NCI-H2107 treated with DMSO at 0.1 percent for 48 hours (cell line): ENCODE results near the gene SCAPER.
"Not testable (repeated sequence)": the region's sequence is repeated elsewhere in the genome, so short reads cannot be mapped to it uniquely, and the experiment has no call there.

ENCODE experiments used
- DNase-seq: peaks from one replicate; lab custom pipeline; 2025; ENCODE audit not compliant: unreplicated experiment; lab: John Stamatoyannopoulos, UW

SCAPER gene

DNA sequence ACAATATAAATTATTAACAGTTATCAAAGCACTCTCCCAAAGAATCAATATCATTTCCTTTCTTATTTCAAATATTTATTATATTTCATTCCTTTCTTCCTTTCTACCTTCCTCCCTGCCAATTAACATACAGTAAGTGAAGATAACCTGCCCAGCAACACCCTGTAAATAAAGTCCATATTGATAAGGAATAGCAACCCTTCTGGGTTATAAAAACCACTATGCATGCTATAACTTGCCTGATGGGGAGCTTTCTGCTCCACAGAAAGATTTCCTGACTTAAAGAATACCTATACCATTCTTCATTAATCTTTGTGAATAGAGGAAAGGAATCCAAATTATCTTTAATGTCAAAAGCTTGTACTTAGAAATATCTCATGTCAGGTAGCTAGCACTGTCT is 402.0 kb downstream of the SCAPER start:
- DNase-seq: no peak

DNA sequence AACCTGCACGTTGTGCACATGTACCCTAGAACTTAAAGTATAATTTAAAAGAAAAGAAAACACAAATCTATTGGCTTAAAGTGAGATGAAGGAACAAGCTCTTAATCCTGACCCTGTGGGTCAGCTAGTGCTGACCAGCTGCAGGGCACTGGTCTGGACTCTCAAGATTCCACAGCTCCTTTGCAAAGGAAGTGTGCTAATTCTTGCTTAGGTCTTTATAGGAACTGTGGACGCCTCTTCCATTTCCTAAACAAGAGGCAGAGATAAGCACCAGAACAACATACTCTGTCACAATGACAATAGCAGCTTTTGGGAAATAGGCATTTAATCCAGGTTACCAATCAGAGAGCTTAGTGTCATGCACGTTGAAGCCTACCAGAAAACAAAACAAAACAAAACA is 402.5 kb downstream of the SCAPER start:
- DNase-seq: no peak

DNA sequence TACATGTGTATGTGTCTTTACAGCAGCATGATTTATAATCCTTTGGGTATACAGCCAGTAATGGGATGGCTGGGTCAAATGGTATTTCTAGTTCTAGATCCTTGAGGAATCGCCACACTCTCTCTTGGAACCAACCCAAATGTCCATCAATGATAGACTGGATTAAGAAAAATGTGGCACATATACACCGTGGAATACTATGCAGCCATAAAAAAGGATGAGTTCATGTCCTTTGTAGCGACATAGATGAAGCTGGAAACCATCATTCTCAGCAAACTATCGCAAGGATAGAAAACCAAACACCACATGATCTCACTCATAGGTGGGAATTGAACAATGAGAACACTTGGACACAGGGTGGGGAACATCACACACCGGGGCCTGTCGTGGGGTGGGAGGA is 403.0 kb downstream of the SCAPER start:
- not testable (repeated sequence) for DNase-seq

DNA sequence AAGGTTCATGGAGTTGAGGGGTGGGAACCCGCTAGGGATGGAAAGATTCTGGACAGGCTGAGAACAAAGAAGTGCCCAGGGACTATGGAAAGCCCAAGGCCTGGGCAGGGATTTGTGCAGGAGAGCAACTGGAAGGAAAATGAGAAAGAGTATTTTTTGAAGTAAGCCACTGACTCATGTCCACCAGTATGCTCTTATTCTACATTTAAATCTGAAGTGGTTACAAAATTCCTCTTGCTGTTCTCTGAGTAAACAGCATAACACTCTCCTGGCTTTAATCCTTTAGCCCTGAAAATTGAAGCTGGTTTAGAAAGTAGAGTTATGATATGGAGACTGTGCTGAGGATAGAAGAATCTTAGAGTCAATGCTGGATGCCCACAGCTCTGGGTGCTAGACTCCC is 403.4 kb downstream of the SCAPER start:
- DNase-seq: no peak

DNA sequence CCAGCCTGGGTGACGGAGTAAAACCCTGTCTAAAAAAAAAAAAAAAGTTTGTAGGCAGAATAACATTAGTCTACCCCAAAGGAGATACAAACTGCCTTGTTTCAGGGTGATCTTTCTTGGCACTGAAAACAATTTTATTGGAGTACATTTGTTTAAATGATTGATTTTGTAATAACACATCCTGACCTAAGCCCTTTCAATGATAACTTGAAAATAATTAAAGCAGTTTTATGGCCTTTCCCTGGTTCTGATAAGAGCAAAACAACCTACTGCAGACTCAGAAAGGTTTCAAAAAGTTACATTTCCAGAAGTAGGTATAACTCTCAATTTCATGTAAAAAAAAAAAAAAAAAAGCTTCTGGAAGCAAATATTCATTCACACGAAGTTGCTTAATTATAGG is 404.1 kb downstream of the SCAPER start:
- DNase-seq: no peak

DNA sequence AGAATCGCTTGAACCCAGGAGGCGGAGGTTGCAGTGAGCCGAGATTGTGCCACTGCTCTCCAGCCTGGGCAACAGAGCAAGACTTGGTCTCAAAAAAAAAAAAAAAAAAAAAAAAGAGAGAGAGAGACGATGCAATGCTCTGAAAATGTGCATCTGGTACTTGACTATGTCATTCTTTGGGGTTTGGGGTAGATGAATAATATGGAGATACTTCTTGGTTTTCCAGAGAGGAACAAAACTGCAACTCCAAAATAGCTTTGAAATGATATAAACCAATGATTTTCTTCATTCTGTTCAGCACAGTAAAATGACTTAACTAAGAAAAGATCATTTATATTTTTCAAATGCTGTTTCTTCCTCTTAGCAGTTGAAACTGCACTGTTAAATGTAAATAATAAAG is 409.7 kb downstream of the SCAPER start:
- DNase-seq: no peak

DNA sequence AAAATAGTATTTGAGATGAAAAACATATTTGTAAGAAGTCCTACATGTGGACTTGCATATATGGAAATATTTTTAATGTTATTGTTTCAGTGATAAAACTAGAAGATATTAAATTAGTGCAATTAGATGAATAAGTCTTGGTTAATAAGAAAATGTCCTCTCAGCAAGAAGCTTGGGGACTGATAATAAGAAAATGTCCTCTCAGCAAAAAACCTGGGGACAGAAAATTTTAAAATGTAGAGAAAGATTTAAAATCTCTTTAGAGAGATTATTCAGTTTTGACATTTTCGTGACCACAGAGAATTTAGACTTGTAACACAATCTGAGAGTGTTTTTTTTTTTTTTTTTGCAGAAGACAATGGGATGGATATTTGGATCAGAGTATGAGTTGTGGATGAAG is 412.6 kb downstream of the SCAPER start:
- no peak for DNase-seq

DNA sequence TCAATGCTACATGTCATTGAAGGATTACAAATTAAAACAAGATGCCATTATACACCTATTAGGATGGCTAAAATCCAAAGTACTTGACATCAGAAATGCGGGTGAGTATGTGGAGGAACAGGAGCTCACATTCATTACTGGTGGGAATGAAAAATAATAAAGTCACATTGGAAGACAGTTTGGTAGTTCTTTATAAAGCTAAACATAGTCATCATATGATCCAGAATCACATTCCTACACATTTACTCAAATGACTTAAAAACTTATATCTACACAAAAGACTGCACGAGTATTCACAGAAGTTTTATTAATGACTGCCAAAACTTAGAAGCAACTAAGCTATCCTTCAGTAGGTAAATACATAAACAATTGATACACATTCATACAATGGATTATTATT is 421.4 kb downstream of the SCAPER start:
- no peak for DNase-seq

DNA sequence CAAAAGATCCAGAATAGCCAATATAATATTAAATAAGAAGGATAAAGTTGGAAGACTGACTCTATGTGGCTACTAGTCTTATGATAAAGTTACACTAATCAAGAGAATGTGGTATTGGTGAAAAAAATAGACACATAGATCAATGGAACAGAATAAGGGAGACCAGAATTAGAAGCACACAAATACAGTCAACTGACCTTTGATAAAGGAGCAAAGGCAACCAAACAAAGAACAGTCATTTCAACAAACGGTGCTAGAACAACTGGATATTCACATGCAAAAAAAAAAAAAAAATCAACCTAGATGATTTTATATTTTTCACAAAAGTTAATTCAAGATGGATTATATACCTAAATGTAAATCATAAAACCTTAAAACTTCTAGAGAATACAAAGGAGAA is 422.1 kb downstream of the SCAPER start:
- no peak for DNase-seq

DNA sequence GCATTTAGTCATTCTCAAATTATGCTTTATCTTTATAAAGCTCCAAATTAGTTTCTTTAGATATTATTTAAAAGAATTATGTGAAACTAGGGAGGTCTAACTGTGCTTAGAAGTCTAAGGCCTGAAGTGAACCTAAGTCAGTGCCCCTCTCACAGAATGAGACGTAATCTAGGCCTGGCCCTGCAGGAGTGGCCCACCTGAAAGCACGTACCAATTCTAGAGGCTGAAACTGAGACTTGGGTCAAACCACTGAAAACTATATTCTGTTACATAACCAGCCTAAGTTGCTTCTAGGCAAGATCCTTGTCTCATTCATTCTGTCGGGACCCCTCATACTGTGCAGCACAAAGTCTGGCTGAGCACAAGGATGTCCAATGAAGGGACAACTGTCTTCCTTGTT is 424.9 kb downstream of the SCAPER start:
- DNase-seq: no peak

DNA sequence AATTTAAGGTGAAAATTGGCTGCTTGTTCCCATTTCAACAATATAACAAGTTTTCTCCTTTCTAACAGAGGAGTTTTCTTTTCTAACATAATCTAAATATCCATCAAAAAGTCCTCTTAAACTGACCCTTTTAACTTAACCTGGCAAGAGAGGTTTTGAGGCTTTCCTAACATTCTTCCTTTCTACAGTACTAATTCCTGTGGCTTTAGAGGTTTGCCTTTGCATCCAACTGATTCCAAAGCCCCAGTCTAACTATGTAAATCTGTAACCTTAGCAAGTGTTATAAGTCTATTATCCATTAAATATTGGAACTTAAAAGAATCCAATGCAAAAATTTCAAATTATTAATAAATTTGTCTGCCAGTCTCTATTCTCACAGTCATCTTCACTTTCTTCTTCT is 434.4 kb downstream of the SCAPER start:
- no peak for DNase-seq

DNA sequence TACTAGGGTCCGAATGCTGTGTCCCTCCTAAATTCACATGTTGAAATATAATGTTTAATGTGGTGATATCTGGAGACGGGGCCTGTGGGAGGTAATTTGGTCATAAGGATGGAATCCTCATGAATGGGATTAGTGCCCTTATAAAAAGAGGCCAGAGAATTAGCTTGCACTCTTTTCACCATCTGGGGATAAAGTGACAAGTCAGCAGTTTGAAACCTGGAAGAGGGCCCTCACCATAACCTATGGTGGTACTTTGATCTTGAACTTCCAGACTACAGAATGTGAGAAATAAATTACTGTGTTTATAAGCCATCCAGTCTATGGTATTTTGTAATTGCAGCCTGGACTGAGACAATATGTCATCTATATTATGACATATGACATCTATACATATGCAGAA is 436.4 kb downstream of the SCAPER start:
- no peak for DNase-seq

DNA sequence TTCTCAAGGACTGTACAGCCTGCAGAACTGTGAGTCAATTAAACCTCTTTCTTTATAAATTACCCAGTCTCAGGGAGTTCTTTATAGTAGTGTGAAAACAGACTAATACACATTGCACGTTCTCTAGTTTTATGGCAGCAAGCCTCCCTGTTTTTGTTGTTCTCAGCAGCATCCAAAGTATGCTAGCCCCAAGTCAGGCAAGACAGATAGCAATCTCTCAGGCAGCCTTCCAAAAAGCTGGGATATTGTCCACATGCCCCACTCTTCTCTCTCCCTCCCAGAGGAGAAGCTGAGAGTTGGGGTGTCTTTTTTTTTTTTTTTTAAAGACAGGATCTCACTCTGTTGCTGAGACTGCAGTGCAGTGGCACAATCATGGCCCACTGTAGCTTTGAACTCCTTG is 438.0 kb downstream of the SCAPER start:
- DNase-seq: no peak

DNA sequence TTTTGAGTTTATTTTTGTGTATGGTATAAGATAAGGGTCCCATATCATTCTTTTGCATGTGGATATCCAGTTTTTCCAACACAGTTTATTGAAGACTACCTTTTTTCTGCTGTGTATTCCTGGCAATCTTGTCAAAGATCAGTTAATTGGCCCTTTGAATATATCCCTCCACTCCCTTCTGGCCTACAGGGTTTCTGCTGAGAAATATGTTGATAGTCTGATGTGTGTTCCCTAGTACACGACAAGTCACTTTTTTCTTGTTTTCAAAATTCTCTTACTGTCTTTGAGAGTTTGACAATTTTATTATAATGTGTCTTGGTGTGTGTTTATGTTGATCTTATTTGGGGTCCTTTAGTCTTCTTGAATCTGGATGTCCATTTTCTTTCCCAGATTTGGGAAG is 439.4 kb downstream of the SCAPER start:
- no peak for DNase-seq

DNA sequence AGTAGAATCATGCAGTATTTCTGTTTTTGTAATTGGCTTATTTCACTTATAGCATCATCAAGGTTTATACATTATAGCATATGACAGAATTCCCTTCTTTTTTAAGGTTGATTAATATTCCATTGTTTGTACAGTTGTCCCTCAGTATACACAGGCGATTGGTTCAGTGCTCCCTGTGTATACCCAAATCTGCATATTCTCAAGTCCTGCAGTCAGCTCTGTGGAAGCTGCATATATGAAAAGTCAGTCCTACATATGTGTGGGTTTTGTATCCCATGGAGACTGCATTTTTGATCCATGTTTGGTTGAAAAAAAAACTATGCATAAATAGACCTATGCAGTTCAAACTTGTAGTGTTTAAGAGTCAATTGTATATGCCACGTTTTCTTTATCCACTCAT is 440.9 kb downstream of the SCAPER start:
- no peak for DNase-seq

DNA sequence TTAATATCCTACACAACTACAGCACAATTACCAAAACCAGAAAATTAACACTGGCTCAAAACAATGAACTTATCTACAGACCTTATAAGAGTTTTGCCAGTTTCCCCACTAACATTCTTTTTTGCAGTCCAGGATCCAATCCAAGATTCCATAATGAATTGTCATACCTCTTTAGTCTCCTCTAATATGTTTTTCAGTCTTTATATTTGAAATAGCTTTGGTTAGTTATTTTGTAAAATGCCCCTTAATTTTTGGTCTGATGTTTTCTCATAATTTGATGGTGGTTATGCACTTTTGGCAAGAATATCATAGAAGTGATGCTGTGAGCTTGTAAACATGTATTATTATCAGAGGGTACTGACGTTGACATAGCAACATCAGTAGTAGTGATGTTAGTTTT is 444.3 kb downstream of the SCAPER start:
- no peak for DNase-seq

DNA sequence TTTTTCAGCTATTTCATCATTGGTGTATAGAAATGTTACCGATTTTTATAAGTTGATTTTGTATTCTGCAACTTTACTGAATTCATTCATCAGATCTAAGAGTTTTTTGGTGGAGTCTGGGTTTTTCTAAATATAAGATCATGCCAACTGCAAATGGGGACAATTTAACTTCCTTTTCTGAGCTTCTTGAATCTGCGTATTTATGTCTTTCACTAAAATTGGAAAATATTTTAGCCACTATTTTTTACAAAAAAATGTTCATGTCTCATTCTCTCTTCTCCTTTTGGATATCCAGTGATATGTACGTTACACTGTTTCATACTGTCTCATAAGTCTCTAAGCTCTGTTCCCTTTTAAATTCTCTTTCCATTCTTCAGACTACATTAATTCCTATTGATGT is 444.8 kb downstream of the SCAPER start:
- DNase-seq: no peak

DNA sequence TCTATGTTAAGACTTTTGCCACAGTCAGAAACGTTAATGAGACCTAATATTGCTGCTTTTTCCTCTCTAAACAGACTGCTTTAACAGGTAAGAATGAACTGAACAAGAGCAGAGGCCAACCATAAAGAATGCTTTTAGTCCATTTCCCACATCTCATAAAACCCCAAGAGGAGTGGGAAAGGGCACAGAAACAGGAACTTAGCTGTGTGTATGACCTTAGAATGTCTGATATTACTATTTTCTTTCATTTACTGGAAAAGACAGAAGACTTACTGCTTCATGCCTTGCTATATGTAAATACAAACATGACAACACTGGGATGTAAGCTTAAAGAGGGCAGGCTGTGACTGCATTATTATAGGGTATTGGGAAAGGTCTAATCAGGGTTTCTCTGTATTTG is 453.6 kb downstream of the SCAPER start:
- DNase-seq: no peak

DNA sequence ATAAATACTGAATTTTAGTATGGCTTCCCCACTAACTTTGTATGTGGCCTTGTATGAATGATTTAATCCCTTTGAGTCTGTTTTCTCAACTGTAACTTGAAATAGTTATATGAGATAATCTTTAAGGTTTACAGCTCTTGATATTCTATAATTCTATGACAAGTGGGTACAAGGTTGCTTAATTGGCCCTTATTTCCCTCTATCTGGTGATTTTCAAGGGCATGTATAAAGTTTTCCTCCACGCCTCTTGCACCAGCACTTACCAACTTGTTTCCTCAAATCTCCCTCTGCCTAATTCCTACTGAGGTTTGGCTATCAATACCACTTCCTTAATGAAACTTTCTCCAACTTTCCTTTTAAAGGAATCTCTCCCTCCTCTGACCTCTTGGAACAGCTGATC is 455.7 kb downstream of the SCAPER start:
- DNase-seq: no peak

DNA sequence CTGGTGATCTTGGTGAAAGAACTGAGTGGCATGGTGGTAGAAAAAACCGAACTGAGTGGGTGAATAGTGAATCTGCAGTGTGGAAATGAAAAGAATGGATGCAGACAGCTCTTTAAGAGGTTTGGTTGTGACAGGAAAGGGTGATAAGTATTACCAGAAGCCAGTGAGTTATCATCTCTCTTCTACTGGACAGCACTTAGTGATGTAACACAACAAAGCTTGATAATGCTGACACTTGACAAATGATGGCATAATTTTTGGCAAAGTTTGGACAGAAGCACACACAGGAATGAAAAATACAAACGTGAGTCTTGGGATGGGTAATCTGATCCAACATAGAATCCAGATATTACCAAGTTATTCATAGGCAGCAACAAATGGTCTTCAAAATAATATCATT is 456.4 kb downstream of the SCAPER start:
- DNase-seq: no peak

DNA sequence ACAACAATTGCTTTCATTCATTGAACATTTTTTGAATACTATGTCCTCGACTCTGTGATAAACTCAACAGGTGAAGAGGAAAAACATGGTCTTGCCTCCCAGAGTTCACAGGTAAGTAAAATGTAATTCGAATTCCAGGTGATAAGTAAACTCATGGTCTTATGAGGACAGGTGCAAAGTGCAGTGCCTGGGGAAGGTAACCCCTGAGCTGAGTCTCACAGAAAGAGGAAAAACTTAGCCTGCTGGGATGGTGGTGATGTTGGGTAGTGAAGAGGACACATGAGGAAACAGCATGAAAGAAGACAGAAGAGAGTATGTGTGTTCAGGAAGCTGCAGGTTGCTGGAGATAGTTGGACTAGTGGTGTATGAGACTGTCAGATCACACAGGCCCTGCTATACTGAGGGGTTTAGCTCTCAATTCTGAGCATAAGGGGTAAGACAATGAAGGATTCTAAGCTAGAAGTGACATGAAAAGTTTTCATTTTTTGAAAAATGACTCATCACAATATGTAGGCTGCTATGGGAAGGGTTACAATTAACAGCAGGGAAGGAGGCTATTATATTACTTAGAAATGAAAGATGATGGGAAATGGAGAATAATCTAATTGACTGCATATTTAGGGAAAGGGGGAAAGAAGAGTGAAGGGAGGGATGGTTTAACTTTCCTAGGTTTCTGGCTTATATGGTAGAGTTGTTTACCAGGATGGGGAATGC is 457.3 kb downstream of the SCAPER start:
- DNase-seq: no peak

DNA sequence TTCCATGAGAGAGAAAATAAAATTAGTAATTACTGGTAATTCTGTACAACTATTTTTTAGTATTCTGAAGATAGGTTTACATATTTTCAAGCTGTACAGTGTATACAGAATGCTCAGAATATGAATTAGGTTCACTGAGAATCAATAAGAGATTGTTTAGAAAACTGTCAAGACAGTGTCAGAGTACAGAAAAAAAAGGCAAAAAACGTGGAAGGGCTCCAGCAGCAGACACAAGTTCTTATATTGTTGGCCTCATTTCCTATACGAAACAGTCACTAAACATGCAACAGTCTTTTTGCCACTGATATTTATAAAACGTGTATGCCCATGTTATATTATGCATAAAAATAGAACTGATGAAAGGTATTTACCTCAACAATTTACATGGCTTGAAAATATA is 464.7 kb downstream of the SCAPER start:
- no peak for DNase-seq

DNA sequence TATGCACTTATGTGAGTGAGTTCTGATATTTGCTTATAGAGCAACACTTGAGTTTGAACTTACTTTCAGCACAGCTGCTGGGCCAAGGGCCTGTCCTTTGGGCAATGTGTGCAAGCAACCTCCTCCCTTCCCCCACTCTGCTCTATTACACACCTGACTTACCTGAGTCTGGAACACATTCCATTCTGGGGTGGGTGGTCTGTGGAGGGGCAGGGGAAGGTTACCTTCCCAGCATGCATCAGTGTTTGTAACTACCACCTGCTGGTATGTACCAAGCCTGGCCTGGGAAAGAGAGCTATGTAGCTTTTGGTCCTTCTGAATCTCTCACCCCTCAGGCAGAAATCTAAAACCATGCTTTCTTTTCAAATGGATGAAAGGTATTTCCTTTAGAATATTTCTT is 465.6 kb downstream of the SCAPER start:
- no peak for DNase-seq
